Measurements from ENCODE around the gene CTBP1.

DNA sequence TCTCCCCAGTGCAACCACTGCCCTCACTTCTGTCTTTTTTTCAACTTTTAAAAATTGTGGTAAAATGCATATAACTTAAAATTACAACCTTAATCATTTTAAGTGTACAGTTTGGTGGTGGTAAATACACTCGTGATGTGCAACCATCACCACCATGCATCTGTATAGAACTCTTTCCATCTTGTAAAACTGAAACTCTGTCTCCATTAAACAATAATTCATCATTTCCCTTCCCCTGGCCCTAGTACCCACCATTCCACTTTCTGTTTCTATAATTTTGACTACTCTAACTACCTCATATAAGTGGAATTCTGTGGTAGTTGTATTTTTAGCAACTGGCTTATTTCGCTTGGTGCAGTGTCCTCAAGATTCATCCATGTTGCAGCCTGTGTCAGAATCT is 6.8 kb upstream of the CTBP1 start:
- TF ChIP-seq, protein P1, sequence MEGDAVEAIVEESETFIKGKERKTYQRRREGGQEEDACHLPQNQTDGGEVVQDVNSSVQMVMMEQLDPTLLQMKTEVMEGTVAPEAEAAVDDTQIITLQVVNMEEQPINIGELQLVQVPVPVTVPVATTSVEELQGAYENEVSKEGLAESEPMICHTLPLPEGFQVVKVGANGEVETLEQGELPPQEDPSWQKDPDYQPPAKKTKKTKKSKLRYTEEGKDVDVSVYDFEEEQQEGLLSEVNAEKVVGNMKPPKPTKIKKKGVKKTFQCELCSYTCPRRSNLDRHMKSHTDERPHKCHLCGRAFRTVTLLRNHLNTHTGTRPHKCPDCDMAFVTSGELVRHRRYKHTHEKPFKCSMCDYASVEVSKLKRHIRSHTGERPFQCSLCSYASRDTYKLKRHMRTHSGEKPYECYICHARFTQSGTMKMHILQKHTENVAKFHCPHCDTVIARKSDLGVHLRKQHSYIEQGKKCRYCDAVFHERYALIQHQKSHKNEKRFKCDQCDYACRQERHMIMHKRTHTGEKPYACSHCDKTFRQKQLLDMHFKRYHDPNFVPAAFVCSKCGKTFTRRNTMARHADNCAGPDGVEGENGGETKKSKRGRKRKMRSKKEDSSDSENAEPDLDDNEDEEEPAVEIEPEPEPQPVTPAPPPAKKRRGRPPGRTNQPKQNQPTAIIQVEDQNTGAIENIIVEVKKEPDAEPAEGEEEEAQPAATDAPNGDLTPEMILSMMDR (conservative IDR thresholded peaks at IDR 0.05 in 1 of 2, IDR thresholded peaks at IDR 0.05 in 1 of 2; ENCODE audit: extremely low read depth in 1 of 2, insufficient read depth in 1 of 2, low read depth in 1 of 2, low read length in 2 of 2): no peak
- no peak for TF ChIP-seq EZH2 (IDR thresholded peaks at IDR 0.05; ENCODE audit: borderline replicate concordance, low read length)
